ENCODE measurements around the gene ISOC2.

- TF ChIP-seq, protein P1, sequence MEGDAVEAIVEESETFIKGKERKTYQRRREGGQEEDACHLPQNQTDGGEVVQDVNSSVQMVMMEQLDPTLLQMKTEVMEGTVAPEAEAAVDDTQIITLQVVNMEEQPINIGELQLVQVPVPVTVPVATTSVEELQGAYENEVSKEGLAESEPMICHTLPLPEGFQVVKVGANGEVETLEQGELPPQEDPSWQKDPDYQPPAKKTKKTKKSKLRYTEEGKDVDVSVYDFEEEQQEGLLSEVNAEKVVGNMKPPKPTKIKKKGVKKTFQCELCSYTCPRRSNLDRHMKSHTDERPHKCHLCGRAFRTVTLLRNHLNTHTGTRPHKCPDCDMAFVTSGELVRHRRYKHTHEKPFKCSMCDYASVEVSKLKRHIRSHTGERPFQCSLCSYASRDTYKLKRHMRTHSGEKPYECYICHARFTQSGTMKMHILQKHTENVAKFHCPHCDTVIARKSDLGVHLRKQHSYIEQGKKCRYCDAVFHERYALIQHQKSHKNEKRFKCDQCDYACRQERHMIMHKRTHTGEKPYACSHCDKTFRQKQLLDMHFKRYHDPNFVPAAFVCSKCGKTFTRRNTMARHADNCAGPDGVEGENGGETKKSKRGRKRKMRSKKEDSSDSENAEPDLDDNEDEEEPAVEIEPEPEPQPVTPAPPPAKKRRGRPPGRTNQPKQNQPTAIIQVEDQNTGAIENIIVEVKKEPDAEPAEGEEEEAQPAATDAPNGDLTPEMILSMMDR (IDR thresholded peaks at IDR 0.05; ENCODE audit: poor library complexity): no peak
- TF ChIP-seq EZH2 (IDR thresholded peaks at IDR 0.05; ENCODE audit: borderline replicate concordance) (no peak), EZH2phosphoT487 (IDR thresholded peaks at IDR 0.05; ENCODE audit: low read depth, severe bottlenecking, unreplicated experiment) (no peak)
Observed at GRCh38 chr19:55479451-55480230, 18.2 kb upstream of the ISOC2 start.

Data from hepatocyte (in vitro differentiated cells).